Measurements from ENCODE around the gene TRPC3.

Gene TRPC3

GRCh38 chr4:121964958-121965357, 13.1 kb upstream of the TRPC3 start:
- DNase-seq (ENCODE audit: low read depth), result no peak
- H3K4me3 ChIP-seq (ENCODE audit: low read length), result no peak overlapping the region
- no peak for TF ChIP-seq CTCF (conservative IDR thresholded peaks at IDR 0.05; ENCODE audit: low read depth, low read length)

- no peak for TF ChIP-seq CTCF (conservative IDR thresholded peaks at IDR 0.05; ENCODE audit: low read depth, low read length)
- DNase-seq (ENCODE audit: low read depth), result no peak
Measured at GRCh38 chr4:121960818-121961217, 9.0 kb upstream of the TRPC3 start.

GRCh38 chr4:121958777-121959176, 6.9 kb upstream of the TRPC3 start:
- TF ChIP-seq CTCF (conservative IDR thresholded peaks at IDR 0.05; ENCODE audit: low read depth, low read length), result no peak
- H3K4me3 ChIP-seq (ENCODE audit: low read length), result no peak overlapping the region
- no peak for DNase-seq (ENCODE audit: low read depth)

More at GRCh38 chr4:121960818-121961217, 9.0 kb upstream of the TRPC3 start:
- no peak overlapping the region for H3K4me3 ChIP-seq (ENCODE audit: low read length)

GRCh38 chr4:121957266-121957665, 5.4 kb upstream of the TRPC3 start:
- TF ChIP-seq CTCF (conservative IDR thresholded peaks at IDR 0.05; ENCODE audit: low read depth, low read length), result no peak
- H3K4me3 ChIP-seq (ENCODE audit: low read length), result no peak overlapping the region
- DNase-seq (ENCODE audit: low read depth), result no peak

- no peak for TF ChIP-seq CTCF (conservative IDR thresholded peaks at IDR 0.05; ENCODE audit: low read depth, low read length)
- no peak for DNase-seq (ENCODE audit: low read depth)
- H3K4me3 ChIP-seq (ENCODE audit: low read length), result no peak overlapping the region
Measured at GRCh38 chr4:121953860-121954259, 2.0 kb upstream of the TRPC3 start.

- H3K4me3 ChIP-seq (ENCODE audit: low read length), result peak overlapping the region; percentile 64
- TF ChIP-seq CTCF (conservative IDR thresholded peaks at IDR 0.05; ENCODE audit: low read depth, low read length), result no peak
- no peak for DNase-seq (ENCODE audit: low read depth)
Measured at GRCh38 chr4:121952290-121952689, 430 bp upstream of the TRPC3 start.

- peak overlapping the region; percentile 64 for H3K4me3 ChIP-seq (ENCODE audit: low read length)
- DNase-seq (ENCODE audit: low read depth), result no peak
- TF ChIP-seq CTCF (conservative IDR thresholded peaks at IDR 0.05; ENCODE audit: low read depth, low read length), result no peak
Measured at GRCh38 chr4:121950680-121951520, 960 bp downstream of the TRPC3 start.

All from retinal pigment epithelial cell (primary cell).